HepG2 (cell line): ENCODE results near the gene WNK2. TPM values are rescaled to one million over a fixed set of nuclear protein-coding genes. Genes with fewer than 3 reads are reported as not detected.

Source experiments
- ADNP ChIP-seq: sonication (generic); formaldehyde crosslinking; IDR thresholded peaks from 2 replicates; pipeline ENCODE4 v1.4.0; 2020; ENCODE audit warnings: missing genetic modification reagents
- CC2D1A ChIP-seq: sonication (generic); formaldehyde crosslinking; IDR thresholded peaks from 2 replicates; pipeline ENCODE4 v1.8.1; 2023; ENCODE audit warnings: mild to moderate bottlenecking, missing genetic modification reagents
- CENPT ChIP-seq: sonication (generic); formaldehyde crosslinking; IDR thresholded peaks from 2 replicates; pipeline ENCODE4 v1.8.0; 2022; ENCODE audit warnings: low read depth, mild to moderate bottlenecking, moderate library complexity, missing genetic modification reagents
- CENPX ChIP-seq: sonication (generic); formaldehyde crosslinking; IDR thresholded peaks from 2 replicates; pipeline ENCODE4 v1.9.0; 2021; ENCODE audit warnings: mild to moderate bottlenecking, missing genetic modification reagents, moderate library complexity
- CHD2 ChIP-seq: IDR thresholded peaks from 2 replicates; pipeline ENCODE4 v1.6.1; 2011; ENCODE audit warnings: low read depth, low read length, improper control_type of control experiment
- EP300 ChIP-seq, 3 experiments: sonication (generic) in 1 of 3; formaldehyde crosslinking in 1 of 3; IDR thresholded peaks; 2 replicates each; pipeline versions ENCODE4 v1.5.1 to v1.6.1; 2011 to 2020; ENCODE audit warnings: low read depth in 2 of 3, low read length in 2 of 3, borderline replicate concordance in 1 of 3, improper control_type of control experiment in 1 of 3, mild to moderate bottlenecking in 1 of 3, missing genetic modification reagents in 1 of 3, moderate library complexity in 1 of 3
- FOXC1 ChIP-seq: sonication (generic); formaldehyde crosslinking; IDR thresholded peaks from 2 replicates; pipeline ENCODE4 v1.8.0; 2022; ENCODE audit warnings: mild to moderate bottlenecking, missing genetic modification reagents, borderline replicate concordance
- GATAD1 ChIP-seq: IDR thresholded peaks from 2 replicates; pipeline ENCODE4 v1.6.1; 2016; ENCODE audit warnings: missing genetic modification reagents, missing compliant biosample characterization
- MTA1 ChIP-seq: sonication (generic); formaldehyde crosslinking; IDR thresholded peaks from 2 replicates; pipeline ENCODE4 v1.4.0; 2020; ENCODE audit warnings: missing genetic modification reagents, mild to moderate bottlenecking, borderline replicate concordance
- SRY ChIP-seq: sonication (generic); formaldehyde crosslinking; IDR thresholded peaks from 2 replicates; pipeline ENCODE4 v1.8.0; 2022; ENCODE audit warnings: mild to moderate bottlenecking, missing genetic modification reagents
- UBTF ChIP-seq: sonication (generic); formaldehyde crosslinking; IDR thresholded peaks from 2 replicates; pipeline ENCODE4 v1.4.0; 2020; ENCODE audit warnings: mild to moderate bottlenecking, missing genetic modification reagents
- ZFP37 ChIP-seq: sonication (generic); formaldehyde crosslinking; IDR thresholded peaks from 2 replicates; pipeline ENCODE4 v1.4.0; 2020; ENCODE audit warnings: missing genetic modification reagents, borderline replicate concordance
- ZMYM4 ChIP-seq: sonication (generic); formaldehyde crosslinking; IDR thresholded peaks from 2 replicates; pipeline ENCODE4 v1.8.1; 2023; ENCODE audit warnings: mild to moderate bottlenecking, missing genetic modification reagents
- ZNF124 ChIP-seq: sonication (generic); formaldehyde crosslinking; IDR thresholded peaks from 2 replicates; pipeline ENCODE4 v1.4.0; 2020; ENCODE audit warnings: missing genetic modification reagents
- ZNF251 ChIP-seq: sonication (generic); formaldehyde crosslinking; IDR thresholded peaks from 2 replicates; pipeline ENCODE4 v1.9.0; 2021; ENCODE audit warnings: mild to moderate bottlenecking, missing genetic modification reagents
- ZNF367 ChIP-seq: sonication (generic); formaldehyde crosslinking; IDR thresholded peaks from 2 replicates; pipeline ENCODE4 v1.4.0; 2020; ENCODE audit warnings: missing genetic modification reagents, borderline replicate concordance
- ZNF574 ChIP-seq: sonication (generic); formaldehyde crosslinking; IDR thresholded peaks from 2 replicates; pipeline ENCODE4 v1.4.0; 2020; ENCODE audit warnings: missing genetic modification reagents
- ZSCAN21 ChIP-seq: sonication (generic); formaldehyde crosslinking; IDR thresholded peaks from 2 replicates; pipeline ENCODE4 v1.8.0; 2022; ENCODE audit warnings: mild to moderate bottlenecking, missing genetic modification reagents, moderate library complexity, borderline replicate concordance
- polyA plus RNA-seq, 8 experiments: library from polyadenylated mRNA; depleted of rRNA in 3 of 8; stranded (reverse) in 7 of 8; unstranded in 1 of 8; fragments of >200 nt; fragmentation: Illumina TruSeq in 4 of 8; extraction: Trizol in 4 of 8; gene quantifications; 2 replicates each; pipeline versions ENCODE4 v1.2.1 to v1.2.3, GENCODE V29; 2011 to 2016; ENCODE audit warnings: low read depth in 4 of 8, missing spikeins in 1 of 8, mixed read lengths in 1 of 8; ENCODE audit not compliant: insufficient read depth in 1 of 8
- total RNA-seq, 5 experiments: library from RNA; depleted of rRNA; stranded (reverse); fragments of >200 nt; fragmentation: Illumina TruSeq; extraction: Trizol; gene quantifications; 2 replicates each; pipeline ENCODE4 v1.2.3, GENCODE V29; 2016; ENCODE audit warnings: low read depth in 1 of 5
- TF ChIP-seq, protein P1 (sequence below): sonication (generic); formaldehyde crosslinking; IDR thresholded peaks from 2 replicates; pipeline ENCODE4 v1.9.0; 2021; ENCODE audit warnings: missing genetic modification reagents, borderline replicate concordance
- TF ChIP-seq, protein P2 (sequence below): IDR thresholded peaks from 2 replicates; pipeline ENCODE4 v1.6.1; 2018; ENCODE audit warnings: missing genetic modification reagents, mild to moderate bottlenecking, missing compliant biosample characterization

WNK2 gene
- total and polyA plus RNA-seq, 2 of the 13 experiments (the other 11 are each of a cell fraction or from before 2014, with no cell fraction given) = 10.5 to 12.0 TPM

DNA sequence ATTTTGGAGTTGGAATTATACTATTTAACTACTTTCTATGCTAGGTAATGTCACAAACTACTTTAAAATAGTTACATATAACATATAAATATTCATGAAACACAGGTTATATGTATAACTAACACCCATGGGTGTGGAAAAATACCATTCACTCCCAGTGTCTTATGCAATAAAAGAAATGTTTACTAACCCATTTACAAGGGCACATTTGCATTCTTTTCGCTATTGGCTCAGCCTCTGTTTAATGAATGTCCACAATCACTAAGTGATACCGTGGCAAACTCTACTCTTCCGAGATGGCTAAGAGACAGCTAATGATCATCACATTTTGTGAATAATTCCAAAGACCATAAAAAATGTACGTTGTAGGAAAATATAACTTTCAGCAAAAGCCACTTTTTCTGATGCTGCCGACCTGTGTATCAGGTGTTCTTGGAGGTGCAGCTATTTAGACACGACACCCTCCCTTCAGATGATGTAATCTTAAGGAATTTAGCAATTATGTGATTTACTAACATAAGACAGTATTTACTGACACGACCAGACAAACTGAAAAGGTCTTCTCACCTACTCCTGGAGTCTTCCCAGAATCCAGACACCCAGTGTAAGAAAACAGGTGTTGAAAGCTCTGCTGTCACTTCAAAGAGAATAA is 145.8 kb downstream of the WNK2 start (continued):
- TF ChIP-seq ZSCAN21 (no peak), ZNF574 (no peak), MTA1 (CRISPR knock-in tag) (no peak), ZFP37 (CRISPR knock-in tag) (no peak), SRY (CRISPR knock-in tag) (no peak), ADNP (no peak), ZNF124 (CRISPR knock-in tag) (no peak), EP300 (IDR thresholded peaks at IDR 0.05; ENCODE audit: low read depth in 2 of 2, low read length in 2 of 2) (peak in 1 of 2 experiments; percentile 29; a peak in 1 of 4 replicates), EP300 (CRISPR knock-in tag; IDR thresholded peaks at IDR 0.05; ENCODE audit: borderline replicate concordance) (no peak), CHD2 (no peak), ZNF367 (CRISPR knock-in tag) (no peak), CC2D1A (CRISPR knock-in tag) (no peak), FOXC1 (no peak), GATAD1 (CRISPR knock-in tag) (no peak), CENPT (CRISPR knock-in tag) (no peak), ZNF251 (CRISPR knock-in tag) (no peak), ZMYM4 (CRISPR knock-in tag) (no peak), CENPX (CRISPR knock-in tag) (no peak), UBTF (CRISPR knock-in tag) (no peak)
- TF ChIP-seq, protein P1, sequence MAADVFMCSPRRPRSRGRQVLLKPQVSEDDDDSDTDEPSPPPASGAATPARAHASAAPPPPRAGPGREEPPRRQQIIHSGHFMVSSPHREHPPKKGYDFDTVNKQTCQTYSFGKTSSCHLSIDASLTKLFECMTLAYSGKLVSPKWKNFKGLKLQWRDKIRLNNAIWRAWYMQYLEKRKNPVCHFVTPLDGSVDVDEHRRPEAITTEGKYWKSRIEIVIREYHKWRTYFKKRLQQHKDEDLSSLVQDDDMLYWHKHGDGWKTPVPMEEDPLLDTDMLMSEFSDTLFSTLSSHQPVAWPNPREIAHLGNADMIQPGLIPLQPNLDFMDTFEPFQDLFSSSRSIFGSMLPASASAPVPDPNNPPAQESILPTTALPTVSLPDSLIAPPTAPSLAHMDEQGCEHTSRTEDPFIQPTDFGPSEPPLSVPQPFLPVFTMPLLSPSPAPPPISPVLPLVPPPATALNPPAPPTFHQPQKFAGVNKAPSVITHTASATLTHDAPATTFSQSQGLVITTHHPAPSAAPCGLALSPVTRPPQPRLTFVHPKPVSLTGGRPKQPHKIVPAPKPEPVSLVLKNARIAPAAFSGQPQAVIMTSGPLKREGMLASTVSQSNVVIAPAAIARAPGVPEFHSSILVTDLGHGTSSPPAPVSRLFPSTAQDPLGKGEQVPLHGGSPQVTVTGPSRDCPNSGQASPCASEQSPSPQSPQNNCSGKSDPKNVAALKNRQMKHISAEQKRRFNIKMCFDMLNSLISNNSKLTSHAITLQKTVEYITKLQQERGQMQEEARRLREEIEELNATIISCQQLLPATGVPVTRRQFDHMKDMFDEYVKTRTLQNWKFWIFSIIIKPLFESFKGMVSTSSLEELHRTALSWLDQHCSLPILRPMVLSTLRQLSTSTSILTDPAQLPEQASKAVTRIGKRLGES = no peak
- TF ChIP-seq, protein P2, sequence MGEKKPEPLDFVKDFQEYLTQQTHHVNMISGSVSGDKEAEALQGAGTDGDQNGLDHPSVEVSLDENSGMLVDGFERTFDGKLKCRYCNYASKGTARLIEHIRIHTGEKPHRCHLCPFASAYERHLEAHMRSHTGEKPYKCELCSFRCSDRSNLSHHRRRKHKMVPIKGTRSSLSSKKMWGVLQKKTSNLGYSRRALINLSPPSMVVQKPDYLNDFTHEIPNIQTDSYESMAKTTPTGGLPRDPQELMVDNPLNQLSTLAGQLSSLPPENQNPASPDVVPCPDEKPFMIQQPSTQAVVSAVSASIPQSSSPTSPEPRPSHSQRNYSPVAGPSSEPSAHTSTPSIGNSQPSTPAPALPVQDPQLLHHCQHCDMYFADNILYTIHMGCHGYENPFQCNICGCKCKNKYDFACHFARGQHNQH (CRISPR knock-in tag) = no peak
